Measurements from ENCODE around the gene AQP12A.
"Not testable (repeated sequence)": the region's sequence is repeated elsewhere in the genome, so short reads cannot be mapped to it uniquely, and the experiment has no call there.

Gene AQP12A, protein sequence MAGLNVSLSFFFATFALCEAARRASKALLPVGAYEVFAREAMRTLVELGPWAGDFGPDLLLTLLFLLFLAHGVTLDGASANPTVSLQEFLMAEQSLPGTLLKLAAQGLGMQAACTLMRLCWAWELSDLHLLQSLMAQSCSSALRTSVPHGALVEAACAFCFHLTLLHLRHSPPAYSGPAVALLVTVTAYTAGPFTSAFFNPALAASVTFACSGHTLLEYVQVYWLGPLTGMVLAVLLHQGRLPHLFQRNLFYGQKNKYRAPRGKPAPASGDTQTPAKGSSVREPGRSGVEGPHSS
- total RNA-seq: 0 reads per million in 9 experiments

DNA sequence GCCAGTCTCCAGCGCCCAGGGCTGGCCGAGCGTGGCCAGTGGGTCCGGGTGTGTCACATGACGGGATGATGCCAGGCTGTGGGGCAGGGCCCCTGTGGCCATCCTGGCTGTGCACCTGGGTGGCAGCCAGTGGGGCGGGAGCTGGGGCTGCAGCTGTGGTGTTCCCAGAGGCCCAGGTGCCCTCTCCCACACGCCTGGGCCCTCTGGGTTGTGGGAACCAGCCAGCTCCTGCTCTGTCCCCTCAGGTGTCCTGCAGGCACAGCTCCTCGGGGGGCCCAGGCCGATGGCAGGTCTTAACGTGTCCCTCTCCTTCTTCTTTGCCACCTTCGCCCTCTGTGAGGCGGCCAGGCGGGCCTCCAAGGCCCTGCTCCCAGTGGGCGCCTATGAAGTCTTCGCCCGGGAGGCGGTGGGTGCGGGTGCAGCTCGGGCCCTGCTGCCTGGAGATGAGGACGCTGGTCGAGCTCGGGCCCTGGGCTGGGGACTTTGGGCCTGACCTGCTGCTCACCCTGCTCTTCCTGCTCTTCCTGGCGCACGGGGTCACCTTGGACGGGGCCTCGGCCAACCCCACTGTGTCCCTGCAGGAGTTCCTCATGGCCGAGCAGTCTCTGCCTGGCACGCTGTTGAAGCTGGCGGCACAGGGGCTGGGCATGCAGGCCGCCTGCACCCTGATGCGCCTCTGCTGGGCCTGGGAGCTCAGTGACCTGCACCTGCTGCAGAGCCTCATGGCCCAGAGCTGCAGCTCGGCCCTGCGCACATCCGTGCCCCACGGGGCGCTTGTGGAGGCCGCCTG, at the start of gene AQP12A:
AQP12A (plus strand) TSS at position 236 of the 790 bp plus-strand sequence; CDS start at position 284, 48 bp downstream.
- H3K36me3 Mint-ChIP-seq (ENCODE audit: insufficient read depth); H3K27me3 Mint-ChIP-seq; H3K9me3 Mint-ChIP-seq; H3K4me1 Mint-ChIP-seq (ENCODE audit: low read depth in 2 of 2); ATAC-seq (replicated peaks): not testable (repeated sequence)
- H3K4me3 Mint-ChIP-seq: peak within 1 kb of the TSS; percentile 31 to 48
- peak in 1 of 3 experiments; percentile 0 for DNase-seq
- H3K27ac Mint-ChIP-seq: peak within 1 kb of the TSS in 1 of 2 donors; percentile 81

DNA sequence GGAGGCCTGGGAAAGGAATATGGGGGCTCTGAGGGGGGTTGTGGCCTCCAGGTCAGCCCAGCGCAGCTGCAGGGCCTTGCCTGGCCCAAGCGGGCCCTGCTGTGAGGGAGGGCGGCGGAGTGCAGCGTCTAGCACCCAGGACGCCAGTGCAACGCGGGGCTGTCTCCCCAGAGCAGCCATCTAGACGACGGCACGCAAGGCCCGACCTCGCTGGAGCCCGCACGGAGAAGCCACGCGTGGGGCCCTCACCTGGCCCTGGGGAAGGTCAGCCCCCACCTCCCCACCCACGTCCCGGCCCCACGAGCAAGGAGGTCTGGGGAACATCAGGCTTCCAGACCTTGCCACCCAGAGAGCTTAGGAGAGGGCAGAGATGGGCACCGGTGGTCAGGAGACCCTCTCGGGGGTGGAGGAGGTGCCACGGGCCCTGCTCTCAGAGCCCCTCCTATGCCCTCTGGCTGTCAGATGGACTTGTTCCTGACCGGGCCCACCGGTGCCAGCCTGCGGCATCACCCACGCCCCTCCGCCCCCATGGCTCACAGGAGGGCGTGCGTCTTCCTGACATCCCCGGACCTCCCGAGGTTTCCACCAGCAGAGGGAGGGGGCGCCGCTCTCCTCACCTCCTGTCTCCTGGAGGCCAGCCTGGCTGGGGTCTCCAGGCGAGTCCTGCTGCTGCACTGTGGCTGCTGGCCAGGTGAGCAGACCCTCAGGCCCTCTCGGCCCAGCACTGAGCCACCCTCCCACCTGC, 49.4 kb upstream of the AQP12A start:
- H3K36me3 Mint-ChIP-seq (ENCODE audit: insufficient read depth): peaks cover 9% of the 10 kb centered on the region
- ATAC-seq (replicated peaks): no peak
- peaks cover 0 to 1% of the 10 kb centered on the region in 2 donors for H3K9me3 Mint-ChIP-seq
- H3K27me3 Mint-ChIP-seq: peaks cover 0 to 2% of the 10 kb centered on the region in 2 donors
- no peak overlapping the region for H3K27ac Mint-ChIP-seq
- no peak overlapping the region for H3K4me3 Mint-ChIP-seq
- no peak for DNase-seq
- H3K4me1 Mint-ChIP-seq (ENCODE audit: low read depth in 2 of 2): peaks cover 13 to 16% of the 10 kb centered on the region in 2 donors

DNA sequence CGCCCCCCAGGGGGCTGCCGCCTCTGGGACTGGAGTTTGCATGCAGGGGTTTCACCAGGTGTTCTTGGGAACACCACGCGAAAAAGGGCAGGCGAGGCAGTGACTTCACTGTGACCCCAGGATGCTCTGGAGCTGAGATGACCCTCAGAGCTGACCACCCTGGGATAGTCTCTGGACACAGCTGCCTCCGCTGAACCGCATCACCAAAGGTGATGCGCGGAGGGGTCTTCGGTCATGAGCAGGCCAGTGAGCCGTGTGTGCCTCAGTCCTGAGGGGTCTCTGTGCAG, 48.9 kb upstream of the AQP12A start:
- Mint-ChIP-seq H3K36me3 (ENCODE audit: insufficient read depth) (peaks cover 10% of the 10 kb centered on the region), H3K4me3 (no peak overlapping the region), H3K4me1 (ENCODE audit: low read depth in 2 of 2) (peaks cover 16% of the 10 kb centered on the region in 2 donors), H3K27ac (no peak overlapping the region), H3K9me3 (peaks cover 0 to 1% of the 10 kb centered on the region in 2 donors), H3K27me3 (peaks cover 4 to 7% of the 10 kb centered on the region in 2 donors)
- DNase-seq (no peak), ATAC-seq (replicated peaks) (no peak)

DNA sequence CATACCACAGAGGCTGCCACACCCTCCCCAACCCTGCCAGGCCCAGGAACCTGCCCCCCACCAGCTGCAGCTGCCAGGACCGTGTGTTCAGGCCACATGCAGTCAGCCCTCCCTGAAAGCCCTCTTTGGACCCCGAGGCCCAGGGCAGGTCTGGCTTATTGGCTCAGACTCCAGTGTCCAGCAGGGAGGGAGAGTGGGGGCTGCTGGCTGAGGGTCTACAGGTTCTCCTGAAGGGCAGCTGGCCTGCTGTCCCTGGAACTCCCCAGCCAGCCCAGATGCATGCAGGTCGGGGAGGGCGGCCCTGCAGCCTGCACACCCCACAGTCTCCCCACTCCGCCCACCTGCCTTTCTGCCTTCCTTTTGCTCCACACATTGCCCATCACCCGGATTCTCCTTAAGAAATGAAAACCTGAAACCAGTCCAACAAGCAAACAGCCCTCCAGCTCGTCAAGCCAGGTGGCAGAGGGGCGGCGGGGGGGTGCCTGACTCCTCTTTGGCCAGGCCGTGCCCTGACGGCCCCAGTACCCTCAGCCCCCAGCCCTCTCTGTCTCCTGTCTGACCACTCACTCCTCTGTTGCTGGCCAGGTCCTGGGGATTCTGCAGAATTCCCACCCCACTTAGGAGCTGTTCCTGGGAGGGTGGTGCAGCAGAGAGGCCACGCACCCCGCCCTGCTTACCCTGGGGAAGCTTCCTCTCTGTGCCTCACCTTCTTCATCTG, 48.4 kb upstream of the AQP12A start:
- peaks cover 13 to 14% of the 10 kb centered on the region in 2 donors for H3K4me1 Mint-ChIP-seq (ENCODE audit: low read depth in 2 of 2)
- peak overlapping the region; percentile 80 to 83 for H3K27ac Mint-ChIP-seq
- DNase-seq: peak in 1 of 3 experiments; percentile 0
- H3K9me3 Mint-ChIP-seq: peaks cover 0 to 1% of the 10 kb centered on the region in 2 donors
- H3K36me3 Mint-ChIP-seq (ENCODE audit: insufficient read depth): peaks cover 14% of the 10 kb centered on the region
- no peak for ATAC-seq (replicated peaks)
- H3K4me3 Mint-ChIP-seq: no peak overlapping the region
- H3K27me3 Mint-ChIP-seq: peaks cover 10 to 12% of the 10 kb centered on the region in 2 donors

DNA sequence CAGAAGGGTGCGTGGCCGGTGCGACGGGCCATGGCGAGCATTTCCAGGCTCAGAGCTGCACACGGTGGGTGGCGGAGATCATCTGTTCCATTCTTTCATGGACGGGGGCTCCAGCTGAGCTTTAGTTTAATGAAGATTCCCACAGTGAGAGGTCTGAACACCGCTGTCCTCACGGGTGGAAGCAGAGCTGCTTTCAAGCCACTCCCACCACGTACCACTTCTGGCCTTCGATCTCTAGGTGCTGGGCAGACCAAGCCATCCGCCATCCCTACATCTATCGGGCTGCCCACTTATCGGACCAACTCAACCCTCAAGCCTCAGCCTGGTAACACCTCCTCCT, 47.9 kb upstream of the AQP12A start:
- H3K9me3 Mint-ChIP-seq: peaks cover 0 to 1% of the 10 kb centered on the region in 2 donors
- peaks cover 13 to 14% of the 10 kb centered on the region in 2 donors for H3K4me1 Mint-ChIP-seq (ENCODE audit: low read depth in 2 of 2)
- H3K27me3 Mint-ChIP-seq: peaks cover 15 to 17% of the 10 kb centered on the region in 2 donors
- no peak for DNase-seq
- peak overlapping the region; percentile 80 to 83 for H3K27ac Mint-ChIP-seq
- peaks cover 14% of the 10 kb centered on the region for H3K36me3 Mint-ChIP-seq (ENCODE audit: insufficient read depth)
- ATAC-seq (replicated peaks): no peak
- H3K4me3 Mint-ChIP-seq: no peak overlapping the region

DNA sequence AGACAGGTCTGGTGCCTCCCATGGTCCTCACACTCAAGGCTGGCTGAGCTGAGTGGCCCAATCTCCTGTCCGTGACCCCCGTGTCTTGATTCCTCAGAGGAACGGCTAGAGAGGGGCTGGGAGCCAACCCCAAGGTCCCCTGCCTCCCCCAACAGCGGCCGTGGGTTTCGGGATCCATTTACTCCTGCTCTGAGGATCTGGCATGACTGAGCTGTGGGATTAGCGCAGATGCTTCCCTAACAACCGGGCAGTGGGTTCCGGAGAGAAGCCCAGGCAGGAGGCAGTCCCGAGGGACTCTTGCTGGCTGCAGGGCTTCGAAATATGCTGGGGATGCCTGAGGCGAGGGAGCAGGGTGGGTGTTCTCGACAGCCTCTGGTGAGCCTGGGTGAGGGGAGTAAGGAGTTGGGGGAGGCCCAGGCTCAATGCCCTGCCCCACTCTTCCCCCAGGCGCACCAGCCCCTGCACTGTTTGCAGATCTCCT, 47.5 kb upstream of the AQP12A start:
- Mint-ChIP-seq H3K27ac (peak overlapping the region; percentile 83 to 88), H3K36me3 (ENCODE audit: insufficient read depth) (peaks cover 14% of the 10 kb centered on the region), H3K4me1 (ENCODE audit: low read depth in 2 of 2) (peaks cover 13 to 14% of the 10 kb centered on the region in 2 donors), H3K9me3 (peaks cover 0 to 1% of the 10 kb centered on the region in 2 donors), H3K4me3 (no peak overlapping the region), H3K27me3 (peaks cover 19 to 22% of the 10 kb centered on the region in 2 donors)
- DNase-seq (no peak), ATAC-seq (replicated peaks) (no peak)

DNA sequence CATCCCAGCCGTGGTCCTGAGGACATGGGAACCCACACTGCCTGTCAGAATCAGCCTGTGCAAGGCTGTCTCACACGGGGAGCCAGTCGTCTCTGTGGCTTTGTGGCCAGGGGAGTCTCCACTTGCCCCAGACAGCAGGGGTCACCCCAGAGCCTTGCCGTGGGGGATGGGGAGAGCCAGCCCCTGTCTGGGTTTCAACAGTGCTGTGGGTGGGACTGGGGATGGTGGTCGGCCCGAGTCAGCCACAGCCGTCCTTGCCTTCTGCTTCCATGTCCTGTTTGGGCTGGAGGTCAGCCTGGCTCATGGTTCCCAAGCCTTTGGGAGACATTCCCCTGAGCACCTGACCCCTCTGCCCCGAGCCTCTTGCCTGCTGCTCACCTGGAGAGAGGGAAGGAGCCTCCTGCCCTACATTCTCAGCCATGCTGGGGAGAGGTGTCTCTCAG, 46.8 kb upstream of the AQP12A start:
- H3K9me3 Mint-ChIP-seq: peaks cover 0 to 1% of the 10 kb centered on the region in 2 donors
- peaks cover 11% of the 10 kb centered on the region for H3K36me3 Mint-ChIP-seq (ENCODE audit: insufficient read depth)
- no peak overlapping the region for H3K4me3 Mint-ChIP-seq
- ATAC-seq (replicated peaks) (peak; percentile 41), DNase-seq (no peak)
- peaks cover 24 to 28% of the 10 kb centered on the region in 2 donors for H3K27me3 Mint-ChIP-seq
- H3K4me1 Mint-ChIP-seq (ENCODE audit: low read depth in 2 of 2): peaks cover 12 to 13% of the 10 kb centered on the region in 2 donors
- H3K27ac Mint-ChIP-seq: peak overlapping the region; percentile 83 to 88

DNA sequence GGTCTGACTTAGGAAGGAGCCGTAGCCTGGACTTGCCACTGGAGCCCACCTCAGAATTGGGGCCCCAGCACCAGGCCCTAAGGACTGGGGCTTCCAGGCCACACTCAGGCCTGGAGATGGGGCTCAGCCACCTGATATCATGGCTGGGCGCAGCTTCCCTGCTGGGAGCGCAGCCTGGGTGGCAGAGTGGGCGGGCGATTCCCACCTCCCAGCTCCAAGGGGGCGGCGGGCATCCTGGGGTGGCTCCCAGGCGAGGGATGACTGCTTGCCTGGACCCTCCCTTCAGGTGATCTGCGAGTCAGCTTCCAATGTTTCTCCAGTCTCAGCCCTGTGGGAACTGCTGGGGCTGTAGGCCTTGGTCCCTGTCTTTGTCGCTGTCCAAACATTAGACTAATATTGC, 46.3 kb upstream of the AQP12A start:
- DNase-seq: no peak
- Mint-ChIP-seq H3K9me3 (peaks cover 0 to 1% of the 10 kb centered on the region in 2 donors), H3K27me3 (peaks cover 24 to 29% of the 10 kb centered on the region in 2 donors), H3K36me3 (ENCODE audit: insufficient read depth) (peaks cover 11% of the 10 kb centered on the region), H3K4me3 (peak overlapping the region in 1 of 2 donors; percentile 64), H3K4me1 (ENCODE audit: low read depth in 2 of 2) (peaks cover 12 to 13% of the 10 kb centered on the region in 2 donors), H3K27ac (peak overlapping the region; percentile 83 to 88)
- ATAC-seq (replicated peaks): no peak

DNA sequence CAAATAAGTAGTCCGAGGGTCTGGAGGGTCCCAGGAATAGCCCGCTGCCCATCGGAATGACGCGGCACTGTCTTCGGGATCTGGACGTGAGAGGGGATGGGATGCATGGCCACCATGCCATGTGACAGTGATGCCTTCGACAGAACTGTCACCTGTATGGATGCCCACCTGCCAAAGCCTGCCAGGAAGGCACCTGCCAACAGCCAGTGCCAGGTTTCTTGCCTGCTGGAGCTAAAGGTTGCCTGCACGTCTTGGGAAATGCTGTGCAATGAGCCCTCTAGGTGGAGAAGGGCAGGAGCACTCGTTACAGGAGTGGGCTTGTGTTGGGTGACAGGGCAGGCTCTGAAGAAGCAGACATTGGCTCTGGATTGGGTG, 45.9 kb upstream of the AQP12A start:
- ATAC-seq (replicated peaks): no peak
- Mint-ChIP-seq H3K9me3 (peaks cover 0 to 1% of the 10 kb centered on the region in 2 donors), H3K36me3 (ENCODE audit: insufficient read depth) (peaks cover 11% of the 10 kb centered on the region), H3K4me3 (peak overlapping the region; percentile 64 to 65), H3K4me1 (ENCODE audit: low read depth in 2 of 2) (peaks cover 12 to 13% of the 10 kb centered on the region in 2 donors), H3K27me3 (peaks cover 24 to 29% of the 10 kb centered on the region in 2 donors), H3K27ac (peak overlapping the region; percentile 88 to 91)
- no peak for DNase-seq

DNA sequence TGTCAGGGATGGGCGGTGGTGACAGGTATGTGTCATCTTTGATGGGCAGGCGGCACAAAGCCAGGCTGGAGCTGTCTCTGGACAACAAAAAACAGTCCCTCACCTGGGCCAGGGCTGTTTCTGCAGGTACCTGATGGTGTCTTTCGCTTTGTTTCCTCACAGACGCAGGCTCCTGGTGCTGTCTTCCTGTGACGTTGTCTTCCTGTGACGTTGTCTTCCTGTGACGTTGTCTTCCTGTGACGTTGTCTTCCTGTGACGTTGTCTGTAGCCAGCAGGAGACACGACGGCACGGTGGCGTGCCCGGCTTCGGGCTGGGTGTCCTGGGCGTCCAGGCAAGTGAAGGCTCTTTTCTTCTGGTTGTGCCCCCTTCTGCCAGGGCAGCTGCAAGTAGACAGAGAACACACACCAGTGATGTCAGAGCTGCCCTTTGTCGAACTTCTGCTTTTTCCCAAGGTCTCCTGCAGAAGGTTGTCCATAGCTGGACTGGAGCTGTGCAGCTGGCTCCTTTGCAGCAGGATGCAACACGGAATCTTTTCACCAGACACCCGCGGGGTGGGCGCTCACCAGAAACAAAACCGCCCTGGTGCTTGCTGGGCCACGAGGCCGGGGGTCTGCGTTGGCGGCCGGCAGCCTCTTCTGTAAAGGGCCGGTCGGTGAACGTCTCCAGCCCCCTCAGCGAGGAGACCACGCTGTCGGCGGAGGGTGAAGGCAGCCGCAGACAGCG, 45.3 kb upstream of the AQP12A start:
- Mint-ChIP-seq H3K4me3 (peak overlapping the region; percentile 64 to 65), H3K36me3 (ENCODE audit: insufficient read depth) (peaks cover 11% of the 10 kb centered on the region), H3K9me3 (peaks cover 0 to 1% of the 10 kb centered on the region in 2 donors), H3K27me3 (peaks cover 24 to 29% of the 10 kb centered on the region in 2 donors), H3K4me1 (ENCODE audit: low read depth in 2 of 2) (peaks cover 12 to 13% of the 10 kb centered on the region in 2 donors), H3K27ac (peak overlapping the region; percentile 88 to 91)
- peak; percentile 86 for ATAC-seq (replicated peaks)
- peak; percentile 63 to 69 (median 65) for DNase-seq

DNA sequence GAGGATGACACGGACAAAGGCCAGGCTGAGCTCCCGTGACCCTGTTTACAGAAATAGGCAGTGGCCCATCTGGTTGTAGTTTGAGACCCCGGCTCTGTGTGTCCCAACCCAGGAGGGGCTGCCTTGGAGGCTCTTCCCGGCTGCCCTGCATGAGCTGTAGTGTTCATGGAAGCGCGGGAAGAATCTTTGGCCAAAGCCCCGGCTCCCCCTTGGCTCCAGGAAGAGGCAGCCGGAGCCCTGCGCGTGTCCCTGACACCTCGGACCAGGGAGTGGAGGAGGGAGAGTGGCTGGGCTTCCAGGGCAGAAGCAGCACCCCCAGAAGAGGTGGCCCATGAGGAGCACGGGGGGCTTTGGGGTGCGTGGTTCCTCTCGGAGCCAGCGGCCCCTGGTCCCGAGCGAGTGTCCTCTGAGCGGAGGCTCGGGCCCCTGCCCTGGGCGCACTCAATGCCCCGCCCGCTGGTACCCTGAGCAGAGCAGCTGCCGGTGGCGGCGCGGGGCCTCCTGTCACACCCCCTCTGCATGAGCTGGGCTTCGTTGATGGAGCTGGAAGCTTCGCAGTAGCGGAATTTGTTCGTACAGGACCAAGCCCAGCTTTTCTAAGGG, 44.7 kb upstream of the AQP12A start:
- H3K9me3 Mint-ChIP-seq: peaks cover 0 to 1% of the 10 kb centered on the region in 2 donors
- H3K36me3 Mint-ChIP-seq (ENCODE audit: insufficient read depth): peaks cover 11% of the 10 kb centered on the region
- H3K4me3 Mint-ChIP-seq: no peak overlapping the region
- DNase-seq (no peak), ATAC-seq (replicated peaks) (no peak)
- H3K4me1 Mint-ChIP-seq (ENCODE audit: low read depth in 2 of 2): peaks cover 12 to 13% of the 10 kb centered on the region in 2 donors
- H3K27ac Mint-ChIP-seq: peak overlapping the region; percentile 64 to 88
- peaks cover 24 to 29% of the 10 kb centered on the region in 2 donors for H3K27me3 Mint-ChIP-seq
